Measurements from ENCODE around the gene BRME1.
A peak's percentile ranks its signal among the peaks of the same experiment; 100 is the strongest.

The BRME1 gene

DNA sequence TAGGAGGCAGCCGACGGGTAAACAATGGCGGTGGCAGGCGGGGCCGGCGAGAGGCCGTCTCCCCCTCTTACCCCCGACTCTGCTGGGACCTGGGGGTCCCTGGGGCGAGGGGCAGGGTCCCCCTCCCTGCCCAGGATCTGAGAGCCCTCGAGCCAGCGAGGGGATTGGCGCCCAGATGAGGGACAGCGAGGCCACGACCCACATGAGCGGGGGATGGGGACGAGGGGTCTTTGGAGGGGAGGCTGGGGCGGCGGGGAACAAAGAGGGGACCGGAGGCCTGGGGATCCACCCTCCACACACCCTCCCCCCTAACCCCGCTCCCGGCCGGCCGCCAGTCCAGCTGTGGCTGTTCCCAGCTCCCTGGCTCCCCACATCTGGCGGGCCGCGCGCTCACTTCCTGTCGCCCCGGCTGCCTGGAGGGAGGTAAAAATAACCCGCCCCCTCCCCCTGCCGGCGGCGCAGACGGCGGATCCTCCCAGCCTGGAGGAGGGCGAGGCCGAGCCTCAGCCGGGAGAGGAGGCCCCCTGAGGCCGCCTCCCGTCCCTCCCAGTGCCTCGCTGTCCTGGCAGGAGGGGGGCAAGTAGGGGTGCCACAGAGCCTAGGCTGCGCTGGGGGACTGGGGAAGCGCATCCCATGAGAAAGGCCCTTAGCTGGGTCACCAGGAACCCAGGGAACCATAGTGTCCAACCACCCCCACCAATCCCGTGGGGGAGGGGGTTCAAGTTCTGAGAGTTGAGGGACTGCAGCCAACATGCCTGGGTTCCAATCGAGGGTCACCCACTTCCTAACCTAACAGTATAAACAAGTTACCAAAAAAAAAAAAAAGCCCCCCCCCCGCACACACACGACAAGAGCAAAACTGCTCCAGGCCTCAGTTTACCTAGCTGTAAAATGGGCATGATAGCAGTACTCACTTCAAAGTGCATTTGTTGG is 58.2 kb downstream of the BRME1 start:
- DNase-seq (ENCODE audit: low read depth in 4 of 4, low spot score in 1 of 4) = peak in 2 of 4 experiments; percentile 67 to 81

DNA sequence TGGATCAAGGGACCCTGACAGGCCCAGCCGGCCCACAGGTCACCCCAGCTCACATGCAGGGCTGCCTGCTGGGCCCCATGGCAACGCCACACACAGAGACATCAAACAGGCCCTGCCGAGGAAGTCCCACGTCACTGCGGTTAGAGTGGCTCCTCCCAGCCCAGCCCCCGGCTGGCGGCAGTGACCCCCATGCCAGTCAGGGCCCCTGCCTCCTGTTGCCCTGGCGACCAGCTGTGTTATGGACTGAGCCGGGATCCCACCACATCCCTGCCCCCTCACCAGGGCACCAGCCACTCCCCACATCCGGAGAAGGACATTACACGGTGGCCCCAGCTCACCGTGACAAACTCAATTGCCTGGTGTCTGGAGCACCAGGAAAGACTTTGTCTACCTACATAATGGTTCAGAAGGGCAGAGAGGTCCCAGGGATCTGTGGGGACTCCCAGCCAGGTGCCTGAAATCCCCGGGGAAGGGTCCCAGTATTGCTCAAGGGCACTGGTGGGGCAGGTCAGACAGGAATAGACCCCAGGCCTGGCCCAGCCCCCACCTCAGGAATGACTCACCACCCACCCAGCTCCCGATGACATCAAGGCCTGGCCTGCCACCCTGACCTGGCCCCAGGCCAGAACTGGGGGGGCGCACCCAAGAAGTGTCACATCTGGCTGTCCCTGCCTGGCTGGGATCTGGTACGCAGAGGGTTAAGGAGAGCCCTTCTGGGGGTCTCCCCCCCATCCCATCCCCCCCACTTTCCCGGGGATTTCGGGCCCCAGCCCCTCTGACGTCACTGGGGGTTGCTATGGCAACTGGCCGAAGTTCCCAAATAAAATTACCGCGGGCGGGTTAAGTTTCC is 59.1 kb downstream of the BRME1 start:
- peak; percentile 75 to 94 (median 82) for DNase-seq (ENCODE audit: low read depth in 4 of 4, low spot score in 1 of 4)

GRCh38 chr19:13844130-13844631 is 61.7 kb downstream of the BRME1 start:
- no peak for DNase-seq (ENCODE audit: low read depth in 4 of 4, low spot score in 1 of 4)

GRCh38 chr19:13843104-13843921 is 62.6 kb downstream of the BRME1 start:
- no peak for DNase-seq (ENCODE audit: low read depth in 4 of 4, low spot score in 1 of 4)

DNA sequence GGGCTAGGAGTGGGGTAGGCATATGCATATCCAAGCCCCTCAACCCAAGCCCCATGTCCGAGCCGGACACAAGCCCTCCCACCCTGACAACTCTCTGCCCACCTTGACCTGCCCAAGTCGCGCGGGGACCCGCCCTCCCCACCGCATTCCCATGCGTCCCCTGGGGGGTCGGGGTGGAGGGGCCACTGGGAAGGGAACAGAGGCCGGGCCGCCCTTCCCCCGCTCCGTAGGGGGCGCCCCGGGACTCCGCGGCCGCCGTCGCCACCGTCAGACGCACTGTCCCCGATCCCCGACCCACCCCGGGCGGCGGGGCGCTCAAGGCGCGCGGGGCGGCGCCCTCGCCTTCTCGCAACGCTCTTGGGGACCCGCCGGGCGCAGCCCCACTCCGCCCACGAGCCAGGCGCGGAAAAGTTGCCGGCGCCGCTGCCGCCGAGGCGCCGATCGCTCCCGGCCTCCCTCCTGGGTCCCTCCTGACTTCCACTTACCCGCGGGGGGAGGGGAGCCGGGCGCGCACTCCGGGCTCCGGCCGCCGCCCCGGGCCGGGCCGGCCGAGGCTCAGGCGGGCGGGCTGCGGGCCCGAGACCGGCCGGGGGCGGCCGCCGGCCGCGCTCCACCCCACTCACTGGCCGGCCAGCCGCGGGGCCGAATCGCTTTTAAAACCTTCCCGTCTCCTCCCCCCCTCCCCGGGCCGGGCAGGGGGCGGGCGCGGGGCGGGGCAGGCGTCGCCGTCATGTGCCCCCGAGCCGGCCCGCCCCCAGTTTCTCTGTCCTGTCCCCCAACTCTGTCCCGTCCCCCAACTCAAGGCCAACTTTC is 63.4 kb downstream of the BRME1 start:
- DNase-seq (ENCODE audit: low read depth in 4 of 4, low spot score in 1 of 4) = peak in 1 of 4 experiments; percentile 63

DNA sequence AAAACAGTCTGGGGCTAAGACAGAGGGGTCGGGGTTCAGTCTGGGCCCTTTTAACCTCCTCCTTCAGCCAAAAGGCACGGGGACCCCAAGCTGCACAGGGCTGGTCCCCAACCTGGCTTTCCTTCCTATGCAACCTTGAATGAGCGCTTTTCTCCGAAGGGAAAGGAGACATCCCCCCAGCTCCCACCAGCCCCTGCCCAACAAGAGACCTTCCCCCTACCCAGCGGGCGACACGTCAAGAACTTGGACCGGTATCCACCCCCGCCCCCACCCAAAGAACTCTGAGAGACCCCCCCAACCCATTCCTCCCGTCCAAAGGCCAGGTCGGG is 64.0 kb downstream of the BRME1 start:
- DNase-seq (ENCODE audit: low read depth in 4 of 4, low spot score in 1 of 4) = no peak

- DNase-seq (ENCODE audit: low read depth in 4 of 4, low spot score in 1 of 4) = no peak
Measured at GRCh38 chr19:13841086-13841961, 64.6 kb downstream of the BRME1 start.

DNA sequence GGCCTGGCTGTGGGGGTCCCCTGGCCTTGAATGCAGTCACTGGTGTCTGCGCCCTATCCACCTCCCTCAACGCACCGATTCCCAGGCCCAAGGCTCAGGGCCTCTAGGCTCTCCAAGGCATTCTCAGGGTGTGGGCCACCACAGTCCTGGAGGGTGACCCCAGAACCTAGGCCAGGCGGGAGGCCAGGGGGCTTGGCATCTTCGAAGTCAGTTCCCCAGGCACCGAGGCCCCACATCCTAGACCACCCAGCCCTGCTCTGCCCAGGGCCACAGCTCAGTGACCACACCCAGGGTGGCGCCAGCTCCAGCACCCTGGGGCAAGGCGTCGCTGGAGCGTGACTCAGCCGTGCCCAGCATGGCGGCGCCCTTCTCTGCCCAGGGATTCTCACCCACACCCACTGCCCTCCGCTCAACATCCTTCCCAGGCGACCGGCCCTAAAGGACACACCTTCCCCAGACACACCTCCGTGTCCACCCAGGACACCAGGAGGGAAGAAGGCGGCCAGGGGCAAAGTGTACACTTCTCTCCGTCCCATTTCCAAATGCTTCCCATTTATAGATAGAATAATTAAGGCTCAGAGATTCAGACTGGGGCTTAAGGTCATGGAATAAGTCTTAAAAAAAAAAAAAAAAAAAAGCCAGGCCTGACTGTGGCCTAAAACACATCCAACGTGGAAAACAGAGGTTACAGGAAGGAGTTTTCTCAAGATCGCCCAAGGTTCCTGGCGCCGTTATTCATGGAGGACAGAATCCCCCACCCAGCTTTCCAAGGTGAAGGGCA is 65.4 kb downstream of the BRME1 start:
- DNase-seq (ENCODE audit: low read depth in 4 of 4, low spot score in 1 of 4) = no peak

DNA sequence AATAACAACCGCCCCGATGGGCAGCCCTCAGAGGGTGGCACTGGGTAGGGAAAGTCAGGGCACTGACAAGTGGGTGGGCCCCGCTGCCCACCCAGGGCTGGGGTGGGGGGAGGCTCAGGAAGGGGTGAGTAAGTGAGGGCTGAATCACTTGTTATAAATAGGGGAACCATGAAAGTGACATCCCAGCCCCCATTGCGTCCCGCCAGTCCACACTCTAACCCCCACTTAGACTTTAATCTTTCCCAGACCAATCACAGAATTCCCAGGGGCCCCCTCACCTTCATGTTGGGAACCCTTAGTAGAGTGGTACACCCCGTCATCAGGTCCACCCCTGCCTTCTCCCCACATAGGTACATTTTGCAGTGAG is 66.0 kb downstream of the BRME1 start:
- DNase-seq (ENCODE audit: low read depth in 4 of 4, low spot score in 1 of 4) = no peak

- peak in 2 of 4 experiments; percentile 82 to 92 for DNase-seq (ENCODE audit: low read depth in 4 of 4, low spot score in 1 of 4)
Measured at GRCh38 chr19:13839130-13839937, 66.6 kb downstream of the BRME1 start.

DNA sequence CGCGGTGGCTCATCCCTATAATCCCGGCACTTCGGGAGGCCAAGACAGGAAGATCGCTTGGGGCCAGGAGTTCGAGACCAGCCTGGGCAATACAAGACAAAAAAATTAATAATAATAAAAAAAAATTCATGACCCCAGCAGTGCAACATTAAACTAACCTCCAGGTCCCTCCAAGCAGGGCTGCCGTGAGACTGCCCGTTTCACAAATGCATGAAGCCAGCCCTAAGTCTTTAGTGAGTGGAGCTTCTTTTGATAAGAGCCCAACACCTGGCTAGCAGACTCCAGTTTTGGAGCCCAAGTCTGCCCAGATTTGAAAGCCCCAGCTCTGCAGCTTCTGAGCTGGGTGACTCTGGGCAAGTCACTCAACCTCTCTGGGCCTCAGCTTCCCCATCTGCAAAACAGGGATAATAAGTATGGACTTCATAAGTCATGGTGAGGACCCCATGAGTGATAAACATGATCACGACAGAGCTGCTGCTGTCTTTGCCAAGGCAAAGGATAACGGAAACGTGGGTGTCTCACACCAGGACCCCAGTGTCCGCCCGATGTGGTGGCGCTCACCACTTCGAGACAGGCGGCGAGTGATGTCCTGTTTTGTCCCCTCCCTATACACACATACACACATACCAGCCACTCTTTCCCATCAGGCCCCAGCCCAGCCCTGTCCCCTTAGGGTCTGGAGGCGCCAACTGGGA is 67.3 kb downstream of the BRME1 start:
- no peak for DNase-seq (ENCODE audit: low read depth in 4 of 4, low spot score in 1 of 4)

- no peak for DNase-seq (ENCODE audit: low read depth in 4 of 4, low spot score in 1 of 4)
Measured at GRCh38 chr19:13835791-13836723, 69.9 kb downstream of the BRME1 start.

GRCh38 chr19:13834244-13835069 is 71.5 kb downstream of the BRME1 start:
- DNase-seq (ENCODE audit: low read depth in 4 of 4, low spot score in 1 of 4) = no peak

- peak in 3 of 4 experiments; percentile 83 to 94 (median 90) for DNase-seq (ENCODE audit: low read depth in 4 of 4, low spot score in 1 of 4)
Measured at GRCh38 chr19:13833330-13834243, 72.3 kb downstream of the BRME1 start.

Measured in stimulated activated CD4-positive, alpha-beta T cell treated with anti-CD3 and anti-CD28 coated beads, Interleukin-1b, Interleukin-23, amount 100 ng/mL, for 24 hours (primary cell).